ENCODE data around the gene VWA3A. TPM values are rescaled to one million over a fixed set of nuclear protein-coding genes. Genes with fewer than 3 reads are reported as not detected.
"Not testable (repeated sequence)": the region's sequence is repeated elsewhere in the genome, so short reads cannot be mapped to it uniquely, and the experiment has no call there.

VWA3A gene
- total RNA-seq, 4 donors from 2014 or later: 0.17 to 2.0 TPM; not detected in 2

DNA sequence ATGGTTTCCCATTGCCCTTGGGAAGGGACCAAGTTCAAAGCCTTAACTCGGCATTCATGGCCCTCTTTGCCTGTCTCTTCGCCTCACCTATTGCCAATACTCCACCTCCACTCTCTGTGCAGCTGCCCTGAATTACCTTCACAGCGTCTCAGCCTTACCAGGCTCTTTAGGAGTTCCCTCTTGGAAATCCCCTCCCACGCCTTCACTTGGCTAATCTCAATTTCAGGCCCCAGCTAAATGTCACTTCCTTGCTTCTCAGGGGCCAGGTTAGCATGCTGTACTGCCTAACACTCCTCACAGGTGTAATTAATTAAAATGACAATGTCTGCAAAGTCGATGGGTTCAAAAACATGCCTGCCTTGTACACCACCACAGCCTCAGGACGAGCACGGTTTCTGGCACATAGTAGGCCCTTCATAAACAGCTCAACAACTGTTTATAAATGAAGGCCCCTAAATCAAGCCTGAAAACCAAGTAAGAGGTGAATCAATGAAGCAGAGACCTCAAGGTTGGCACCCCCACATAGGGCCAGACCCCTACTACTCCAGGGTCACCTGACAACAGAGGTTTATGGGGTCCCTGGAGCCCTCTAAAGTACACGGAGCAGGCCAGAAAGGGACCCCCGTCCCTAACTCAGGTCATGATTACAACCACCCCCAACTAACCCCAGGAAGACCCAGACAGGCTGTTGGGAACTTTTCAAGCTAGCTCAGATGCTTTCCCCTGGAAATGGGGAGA is 102.5 kb downstream of the VWA3A start:
- no peak for DNase-seq (ENCODE audit: low spot score in 2 of 2)
- TF ChIP-seq, protein P1, sequence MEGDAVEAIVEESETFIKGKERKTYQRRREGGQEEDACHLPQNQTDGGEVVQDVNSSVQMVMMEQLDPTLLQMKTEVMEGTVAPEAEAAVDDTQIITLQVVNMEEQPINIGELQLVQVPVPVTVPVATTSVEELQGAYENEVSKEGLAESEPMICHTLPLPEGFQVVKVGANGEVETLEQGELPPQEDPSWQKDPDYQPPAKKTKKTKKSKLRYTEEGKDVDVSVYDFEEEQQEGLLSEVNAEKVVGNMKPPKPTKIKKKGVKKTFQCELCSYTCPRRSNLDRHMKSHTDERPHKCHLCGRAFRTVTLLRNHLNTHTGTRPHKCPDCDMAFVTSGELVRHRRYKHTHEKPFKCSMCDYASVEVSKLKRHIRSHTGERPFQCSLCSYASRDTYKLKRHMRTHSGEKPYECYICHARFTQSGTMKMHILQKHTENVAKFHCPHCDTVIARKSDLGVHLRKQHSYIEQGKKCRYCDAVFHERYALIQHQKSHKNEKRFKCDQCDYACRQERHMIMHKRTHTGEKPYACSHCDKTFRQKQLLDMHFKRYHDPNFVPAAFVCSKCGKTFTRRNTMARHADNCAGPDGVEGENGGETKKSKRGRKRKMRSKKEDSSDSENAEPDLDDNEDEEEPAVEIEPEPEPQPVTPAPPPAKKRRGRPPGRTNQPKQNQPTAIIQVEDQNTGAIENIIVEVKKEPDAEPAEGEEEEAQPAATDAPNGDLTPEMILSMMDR (IDR thresholded peaks at IDR 0.05): no peak
- no peak for TF ChIP-seq POLR2A (IDR thresholded peaks at IDR 0.05)
- H3K4me3 ChIP-seq (ENCODE audit: low read depth, poor library complexity, severe bottlenecking): no peak overlapping the region
- WGBS, 2 donors: 63 to 65% methylated on average over 9 of the region's 9 CpGs
- intact Hi-C loops (cut with DNase I; ENCODE audit: low total_unique reads): loop anchor here (10.0 kb wide), 1 partner anchor 1290 kb away; the partner anchor contains the start of genes DCUN1D3 and LYRM1

DNA sequence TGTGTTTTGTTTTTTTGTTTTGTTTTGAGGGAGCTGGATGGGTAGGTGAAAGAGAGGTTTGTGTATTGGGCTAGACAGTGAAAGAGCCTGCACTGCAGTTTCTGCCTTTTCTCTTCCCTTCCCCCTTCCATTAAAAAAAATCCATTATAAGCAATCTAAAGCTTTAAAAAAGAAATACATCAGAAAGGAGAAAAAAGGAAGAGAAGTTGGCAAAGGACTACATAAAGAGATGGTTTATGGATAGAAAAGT is 103.0 kb downstream of the VWA3A start:
- intact Hi-C loops (cut with DNase I; ENCODE audit: low total_unique reads): loop anchor here (10.0 kb wide), 1 partner anchor 1291 kb away; the partner anchor contains the start of genes DCUN1D3 and LYRM1
- no peak for DNase-seq (ENCODE audit: low spot score in 2 of 2)
- TF ChIP-seq, protein P1 (IDR thresholded peaks at IDR 0.05): no peak
- no peak for TF ChIP-seq POLR2A (IDR thresholded peaks at IDR 0.05)
- no peak overlapping the region for H3K4me3 ChIP-seq (ENCODE audit: low read depth, poor library complexity, severe bottlenecking)

DNA sequence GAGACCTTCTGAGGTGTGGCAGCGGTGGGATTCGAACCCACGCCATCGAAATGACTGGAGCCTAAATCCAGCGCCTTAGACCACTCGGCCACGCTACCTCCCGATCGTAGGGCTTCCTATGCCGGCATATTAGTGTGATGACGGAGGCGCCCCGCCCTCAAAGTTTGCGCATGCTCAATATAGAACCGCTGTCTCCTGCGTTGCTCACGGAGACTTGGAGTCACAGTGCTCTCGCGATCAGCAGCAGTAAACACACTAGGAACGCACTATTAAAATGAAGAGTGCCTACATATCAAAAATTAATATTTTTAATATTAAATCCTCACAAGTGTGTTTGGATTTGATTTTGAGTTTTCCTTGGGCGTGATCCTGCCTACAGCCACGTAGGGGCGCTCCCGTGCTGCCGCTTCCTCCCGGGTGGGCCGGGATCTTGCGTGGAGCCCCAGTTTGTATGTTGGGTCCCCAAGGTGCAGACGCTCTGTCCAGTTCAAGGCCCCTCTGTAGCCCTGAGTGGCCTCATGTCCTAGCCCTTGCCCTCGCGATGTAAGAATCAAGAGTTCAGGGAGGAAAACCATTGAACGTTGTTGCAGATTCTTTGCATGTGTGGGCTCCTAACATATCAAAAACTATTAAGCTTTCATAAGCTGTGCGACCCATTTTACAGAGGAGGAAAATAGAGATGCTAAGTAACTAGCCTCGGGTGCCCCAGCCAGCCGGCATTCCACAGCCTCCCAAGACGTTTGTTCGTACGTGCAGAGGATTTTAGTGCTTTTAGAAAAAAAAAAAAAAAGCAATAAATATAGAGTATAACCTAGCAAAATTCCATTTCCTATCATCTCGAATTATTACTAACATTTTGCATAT is 103.6 kb downstream of the VWA3A start:
- H3K4me3 ChIP-seq (ENCODE audit: low read depth, poor library complexity, severe bottlenecking): peak overlapping the region; percentile 9
- peak; percentile 95 to 99 for DNase-seq (ENCODE audit: low spot score in 2 of 2)
- no peak for TF ChIP-seq POLR2A (IDR thresholded peaks at IDR 0.05)
- TF ChIP-seq, protein P1 (IDR thresholded peaks at IDR 0.05): peak in 1 of 3 donors; percentile 81
- 2% methylated on average over 39 of the region's 39 CpGs for WGBS, 2 donors
- intact Hi-C loops (cut with DNase I; ENCODE audit: low total_unique reads): loop anchor here (2.0 to 10.0 kb wide), 2 partner anchors 101 to 1291 kb away; partner anchors contain the start of genes DCUN1D3, LYRM1 and POLR3E

DNA sequence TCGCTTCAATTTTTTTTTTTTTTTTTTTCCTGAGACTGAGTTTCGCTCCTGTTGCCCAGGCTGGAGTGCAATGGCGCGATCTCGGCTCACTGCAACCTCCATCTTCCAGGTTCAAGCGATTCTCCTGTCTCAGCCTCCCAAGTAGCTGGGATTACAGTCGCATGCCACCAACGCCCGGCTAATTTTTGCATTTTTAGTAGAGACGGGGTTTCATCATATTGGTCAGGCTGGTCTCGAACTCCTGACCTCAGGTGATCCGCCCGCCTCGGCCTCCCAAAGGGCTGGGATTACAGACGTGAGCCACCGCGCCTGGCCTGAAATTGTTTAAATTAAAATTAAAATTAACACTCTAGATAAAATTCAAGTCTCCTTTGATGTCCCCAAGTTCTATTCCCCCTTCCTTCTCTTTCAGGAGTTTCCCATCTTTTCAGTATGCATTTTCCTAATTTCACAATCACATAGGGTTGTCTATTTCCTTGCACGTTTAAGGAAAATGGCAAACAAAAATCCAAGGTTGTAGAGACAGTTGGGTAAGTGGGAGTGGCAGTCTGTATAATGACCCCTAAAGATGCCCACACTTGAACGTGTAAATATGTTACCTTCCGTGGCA is 104.3 kb downstream of the VWA3A start:
- not testable (repeated sequence) for H3K4me3 ChIP-seq (ENCODE audit: low read depth, poor library complexity, severe bottlenecking); DNase-seq (ENCODE audit: low spot score in 2 of 2)
- WGBS, 2 donors: 50 to 52% methylated on average over 20 of the region's 20 CpGs
- intact Hi-C loops (cut with DNase I; ENCODE audit: low total_unique reads): loop anchor here (2.0 to 10.0 kb wide), 2 partner anchors 100 to 1292 kb away; partner anchors contain the start of genes DCUN1D3, LYRM1 and POLR3E

GRCh38 chr16:22198547-22199293 is 106.4 kb downstream of the VWA3A start:
- DNase-seq (ENCODE audit: low spot score in 2 of 2): no peak
- H3K4me3 ChIP-seq (ENCODE audit: low read depth, poor library complexity, severe bottlenecking): no peak overlapping the region
- intact Hi-C loops (cut with DNase I; ENCODE audit: low total_unique reads): loop anchor here (10.0 kb wide), 1 partner anchor 1294 kb away; the partner anchor contains the start of genes DCUN1D3 and LYRM1
- WGBS, 2 donors: 52 to 58% methylated on average over 7 of the region's 7 CpGs
- no peak for TF ChIP-seq POLR2A (IDR thresholded peaks at IDR 0.05)

GRCh38 chr16:22202261-22202637 is 109.9 kb downstream of the VWA3A start:
- H3K4me3 ChIP-seq (ENCODE audit: low read depth, poor library complexity, severe bottlenecking): no peak overlapping the region
- no peak for DNase-seq (ENCODE audit: low spot score in 2 of 2)
- WGBS, 2 donors: 76 to 79% methylated on average over 6 of the region's 6 CpGs
- TF ChIP-seq, protein P1 (IDR thresholded peaks at IDR 0.05): no peak
- no peak for TF ChIP-seq POLR2A (IDR thresholded peaks at IDR 0.05)
- intact Hi-C loops (cut with DNase I; ENCODE audit: low total_unique reads): no loop called here

Data from lower leg skin (tissue), 4 donors.